Lower lobe of right lung (tissue), 2 donors: ENCODE results near the gene BMP7. TPM values are rescaled to one million over a fixed set of nuclear protein-coding genes. Genes with fewer than 3 reads are reported as not detected.

Experiments used
- ATAC-seq, 2 donors: fragments of 200-7000 bp; cut with Tn5 transposase; one replicate each; pipeline ENCODE4 v1.9.1; 2020 to 2022; ENCODE audit warnings: mild to moderate bottlenecking in 2 of 2, moderate library complexity in 2 of 2
- DNase-seq: peaks from one replicate; pipeline ENCODE4 v3.0.0-alpha.2; 2020
- H3K27ac ChIP-seq: fragments of 200-600 bp; one replicate; pipeline ENCODE4 v1.8.0; 2022
- H3K27me3 ChIP-seq: fragments of 200-600 bp; one replicate; pipeline ENCODE4 v1.8.0; 2022; ENCODE audit warnings: low read depth
- H3K36me3 ChIP-seq: fragments of 200-600 bp; one replicate; pipeline ENCODE4 v1.8.0; 2022; ENCODE audit warnings: mild to moderate bottlenecking
- H3K4me1 ChIP-seq: fragments of 200-600 bp; one replicate; pipeline ENCODE4 v1.8.0; 2022
- H3K4me3 ChIP-seq: fragments of 200-600 bp; one replicate; pipeline ENCODE4 v1.8.0; 2022; ENCODE audit warnings: mild to moderate bottlenecking
- H3K9me3 ChIP-seq: fragments of 200-600 bp; one replicate; pipeline ENCODE4 v1.8.0; 2022
- CTCF ChIP-seq: fragments of 200-600 bp; IDR thresholded peaks from one replicate; pipeline ENCODE4 v1.8.0; 2022; ENCODE audit warnings: antibody characterized with exemption, mild to moderate bottlenecking
- intact Hi-C: fragments of 100-400 bp; cut with DNase I; formaldehyde crosslinking; loops from one replicate; pipeline ENCODE4 v1.11.0; 2022
- total RNA-seq: library from RNA; stranded (reverse); fragmentation: NEBNext Ultra II Directional; extraction: Animal tissue kit (Norgen Biotek cat#: 25700); gene quantifications from one replicate; pipeline ENCODE4 v1.2.1, GENCODE V29; 2021
- donor health status: DM: no; HTN: yes; CAD: no; lungs with severe emphysema.

BMP7 gene
- total RNA-seq, 1 donor from 2014 or later = 0.74 TPM

GRCh38 chr20:57259938-57260921 lies 6.2 kb downstream of the BMP7 start:
- no peaks in the 10 kb centered on the region for H3K9me3 ChIP-seq
- H3K27ac ChIP-seq = no peak overlapping the region
- no peak overlapping the region for H3K4me3 ChIP-seq
- intact Hi-C loops = no loop called here
- TF ChIP-seq CTCF = no peak
- no peaks in the 10 kb centered on the region for H3K36me3 ChIP-seq
- H3K4me1 ChIP-seq = no peaks in the 10 kb centered on the region
- H3K27me3 ChIP-seq = peaks cover 70% of the 10 kb centered on the region
- DNase-seq = no peak
- no peak for ATAC-seq

GRCh38 chr20:57259121-57259937 lies 7.1 kb downstream of the BMP7 start:
- H3K4me1 ChIP-seq = no peaks in the 10 kb centered on the region
- H3K9me3 ChIP-seq = no peaks in the 10 kb centered on the region
- DNase-seq (no peak), ATAC-seq (no peak)
- no peak for TF ChIP-seq CTCF
- no peak overlapping the region for H3K27ac ChIP-seq
- no peaks in the 10 kb centered on the region for H3K36me3 ChIP-seq
- peaks cover 62% of the 10 kb centered on the region for H3K27me3 ChIP-seq
- no peak overlapping the region for H3K4me3 ChIP-seq
- intact Hi-C loops = no loop called here

GRCh38 chr20:57257701-57258453 lies 8.6 kb downstream of the BMP7 start:
- Histone ChIP-seq H3K4me3 (no peak overlapping the region), H3K27me3 (peaks cover 48% of the 10 kb centered on the region)
- ATAC-seq = no peak

GRCh38 chr20:57256908-57257307 lies 9.5 kb downstream of the BMP7 start:
- H3K9me3 ChIP-seq = no peaks in the 10 kb centered on the region
- peaks cover 38% of the 10 kb centered on the region for H3K27me3 ChIP-seq
- TF ChIP-seq CTCF = no peak
- DNase-seq (no peak), ATAC-seq (no peak)
- H3K4me3 ChIP-seq = no peak overlapping the region
- H3K36me3 ChIP-seq = no peaks in the 10 kb centered on the region
- no peaks in the 10 kb centered on the region for H3K4me1 ChIP-seq
- H3K27ac ChIP-seq = no peak overlapping the region
- intact Hi-C loops = no loop called here

More at GRCh38 chr20:57257701-57258453, 8.6 kb downstream of the BMP7 start:
- TF ChIP-seq CTCF = no peak
- Histone ChIP-seq H3K4me1 (no peaks in the 10 kb centered on the region), H3K27ac (no peak overlapping the region), H3K9me3 (no peaks in the 10 kb centered on the region), H3K36me3 (no peaks in the 10 kb centered on the region)
- intact Hi-C loops = no loop called here
- DNase-seq = no peak

- ATAC-seq (no peak), DNase-seq (no peak)
- H3K9me3 ChIP-seq = no peaks in the 10 kb centered on the region
- peaks cover 31% of the 10 kb centered on the region for H3K27me3 ChIP-seq
- intact Hi-C loops = no loop called here
- H3K27ac ChIP-seq = no peak overlapping the region
- TF ChIP-seq CTCF = no peak
- H3K4me3 ChIP-seq = no peak overlapping the region
- H3K4me1 ChIP-seq = no peaks in the 10 kb centered on the region
- H3K36me3 ChIP-seq = no peaks in the 10 kb centered on the region
These were observed 10.2 kb downstream of the BMP7 start for GRCh38 chr20:57256205-57256604.
